Panc1 (cell line): Measurements from ENCODE around the gene SCP2. TPM values are rescaled to one million over a fixed set of nuclear protein-coding genes. Genes with fewer than 3 reads are reported as not detected.

ENCODE experiments used
- ATAC-seq: fragments of 200-7000 bp; cut with Tn5 transposase; 2 replicates; pipeline ENCODE4 v1.9.1; 2020; ENCODE audit warnings: mild to moderate bottlenecking, moderate library complexity
- BruUV-seq: library from RNA; stranded (reverse); fragments of 400-500 nt; replicated peaks from 2 replicates; lab custom pipeline; 2021; lab: Mats Ljungman, UMichigan
- CTCF ChIA-PET: fragments of 300-600 bp; sonication (Branson Sonifier 250); formaldehyde crosslinking; loops from one replicate; lab custom pipeline; 2022; ENCODE audit warnings: antibody characterized with exemption; lab: Charles Lee
- POLR2A ChIA-PET: fragments of 300-600 bp; sonication (Branson Sonifier 250); formaldehyde crosslinking; loops from one replicate; lab custom pipeline; 2022; ENCODE audit warnings: antibody characterized with exemption; lab: Charles Lee
- DNase-seq: peaks from one replicate; pipeline ENCODE4 v3.0.0-alpha.2; 2010; ENCODE audit warnings: low read depth, low spot score
- H3K27ac ChIP-seq: 2 replicates; pipeline ENCODE4 v1.5.1; 2011; ENCODE audit warnings: mild to moderate bottlenecking, low read length, inconsistent platforms
- H3K27me3 ChIP-seq: fragments of 200-500 bp; sonication (Bioruptor generic); 2 replicates; pipeline ENCODE4 v1.6.0; 2014; ENCODE audit warnings: low read length, inconsistent platforms; ENCODE audit not compliant: control insufficient read depth, insufficient read depth
- H3K36me3 ChIP-seq: fragments of 200-500 bp; sonication (Bioruptor generic); 2 replicates; pipeline ENCODE4 v1.5.1; 2014; ENCODE audit warnings: inconsistent platforms, mild to moderate bottlenecking, low read length, moderate library complexity; ENCODE audit not compliant: control insufficient read depth, insufficient read depth
- H3K4me1 ChIP-seq: 2 replicates; pipeline ENCODE4 v1.5.1; 2011; ENCODE audit warnings: inconsistent platforms, mild to moderate bottlenecking, low read length, moderate library complexity; ENCODE audit not compliant: control insufficient read depth, insufficient read depth
- H3K4me3 ChIP-seq, 2 experiments: 2 replicates each; pipeline ENCODE4 v1.5.1; 2011 to 2012; ENCODE audit warnings: low read depth in 2 of 2, low read length in 2 of 2, mild to moderate bottlenecking in 2 of 2, inconsistent platforms in 1 of 2, moderate library complexity in 1 of 2
- H3K9me3 ChIP-seq: fragments of 200-500 bp; sonication (Bioruptor generic); 2 replicates; pipeline ENCODE4 v1.5.1; 2014; ENCODE audit warnings: low read depth, mild to moderate bottlenecking, inconsistent platforms, low read length, moderate library complexity; ENCODE audit not compliant: control insufficient read depth, insufficient read depth
- POLR2AphosphoS5 ChIP-seq: IDR thresholded peaks from 2 replicates; pipeline ENCODE4 v1.6.1; 2012; ENCODE audit warnings: mild to moderate bottlenecking, low read depth, low read length, moderate library complexity
- SIN3A ChIP-seq: IDR thresholded peaks from 2 replicates; pipeline ENCODE4 v1.6.1; 2012; ENCODE audit warnings: low read depth, mild to moderate bottlenecking, low read length, moderate library complexity, borderline replicate concordance; ENCODE audit not compliant: insufficient read depth
- TCF7L2 ChIP-seq: IDR thresholded peaks from 2 replicates; pipeline ENCODE4 v1.6.1; 2011; ENCODE audit warnings: mild to moderate bottlenecking, low read depth, low read length, inconsistent platforms
- in situ Hi-C: cut with HindIII; loops from 2 replicates; pipeline ENCODE4 v1.10.0; 2016; ENCODE audit warnings: low sequenced_read_pairs, low pct_unique_long_range_greater_than_20kb
- intact Hi-C: fragments of 100-400 bp; cut with micrococcal nuclease; formaldehyde crosslinking; loops from one replicate; pipeline ENCODE4 v1.10.0; 2022; ENCODE audit not compliant: unreplicated experiment
- total RNA-seq: library from RNA; stranded (reverse); gene quantifications from one replicate; pipeline ENCODE4 v1.2.1, GENCODE V29; 2021; ENCODE audit not compliant: unreplicated experiment
- TF ChIP-seq, protein P1 (sequence below): fragments of 450-650 bp; IDR thresholded peaks from 2 replicates; pipeline ENCODE4 v1.5.1; 2017; ENCODE audit warnings: mild to moderate bottlenecking
- TF ChIP-seq, protein P2 (sequence below), 2 experiments: IDR thresholded peaks; 2 replicates each; pipeline ENCODE4 v1.6.1; 2011 to 2012; ENCODE audit warnings: low read depth in 2 of 2, control low read depth in 1 of 2, low read length in 1 of 2, mild to moderate bottlenecking in 1 of 2, moderate library complexity in 1 of 2; ENCODE audit not compliant: insufficient read depth in 1 of 2

The SCP2 gene
- total RNA-seq, 1 experiment from 2014 or later = 88.7 TPM

DNA sequence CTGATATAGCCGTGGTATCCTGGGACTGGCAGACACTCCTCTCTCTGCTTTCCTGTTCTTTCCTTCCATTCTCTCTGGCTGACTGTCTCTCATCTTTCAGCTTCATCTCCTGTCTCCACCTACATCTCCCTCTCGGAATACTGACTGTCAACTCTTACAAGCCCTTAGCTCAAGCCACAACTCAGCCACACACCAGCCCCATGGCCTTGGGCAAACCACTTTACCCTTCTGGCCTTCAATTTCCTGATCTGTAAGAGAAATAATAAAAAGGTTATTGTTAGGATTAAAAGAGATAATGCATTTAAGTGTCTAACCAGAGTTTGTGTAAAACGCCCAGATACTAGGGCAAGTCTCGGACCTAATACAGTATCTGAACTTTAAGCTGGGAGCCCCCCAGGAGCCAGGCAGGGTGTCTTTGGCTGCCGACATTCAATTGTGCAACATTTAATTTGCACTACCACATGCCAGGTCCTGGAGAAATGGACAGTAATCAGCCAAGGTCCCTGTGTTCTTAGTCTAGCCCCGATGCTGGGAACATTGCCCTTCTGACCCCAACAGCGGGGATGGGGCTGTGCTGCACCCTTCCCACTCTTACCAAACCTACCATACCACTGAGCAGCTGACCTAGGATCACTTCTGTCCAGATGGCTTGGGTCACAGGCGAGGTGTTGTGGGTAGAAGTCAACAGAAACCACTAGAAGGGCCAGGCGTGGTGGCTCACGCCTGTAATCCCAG is 10.7 kb upstream of the SCP2 start:
- ChIA-PET POLR2A (interaction anchor here (0.5 kb wide), 1 partner anchor 308 kb away, joined by 6 read pairs; no protein-coding TSS in a partner anchor), CTCF (no interaction called here)
- 0 out of 2 replicates have a peak, but pooled peaks cover 2% of the 10 kb centered on the region for H3K4me1 ChIP-seq
- BruUV-seq = no TSS peak
- no peak overlapping the region for H3K4me3 ChIP-seq
- intact Hi-C loops (no loop called here), in situ Hi-C loops (no loop called here)
- no peak for ATAC-seq
- no peaks in the 10 kb centered on the region for H3K36me3 ChIP-seq
- H3K9me3 ChIP-seq = no peaks in the 10 kb centered on the region
- no peaks in the 10 kb centered on the region for H3K27me3 ChIP-seq
- H3K27ac ChIP-seq = peak overlapping the region; percentile 15; the same call in 1 of the 2 replicates
- TF ChIP-seq, protein P1, sequence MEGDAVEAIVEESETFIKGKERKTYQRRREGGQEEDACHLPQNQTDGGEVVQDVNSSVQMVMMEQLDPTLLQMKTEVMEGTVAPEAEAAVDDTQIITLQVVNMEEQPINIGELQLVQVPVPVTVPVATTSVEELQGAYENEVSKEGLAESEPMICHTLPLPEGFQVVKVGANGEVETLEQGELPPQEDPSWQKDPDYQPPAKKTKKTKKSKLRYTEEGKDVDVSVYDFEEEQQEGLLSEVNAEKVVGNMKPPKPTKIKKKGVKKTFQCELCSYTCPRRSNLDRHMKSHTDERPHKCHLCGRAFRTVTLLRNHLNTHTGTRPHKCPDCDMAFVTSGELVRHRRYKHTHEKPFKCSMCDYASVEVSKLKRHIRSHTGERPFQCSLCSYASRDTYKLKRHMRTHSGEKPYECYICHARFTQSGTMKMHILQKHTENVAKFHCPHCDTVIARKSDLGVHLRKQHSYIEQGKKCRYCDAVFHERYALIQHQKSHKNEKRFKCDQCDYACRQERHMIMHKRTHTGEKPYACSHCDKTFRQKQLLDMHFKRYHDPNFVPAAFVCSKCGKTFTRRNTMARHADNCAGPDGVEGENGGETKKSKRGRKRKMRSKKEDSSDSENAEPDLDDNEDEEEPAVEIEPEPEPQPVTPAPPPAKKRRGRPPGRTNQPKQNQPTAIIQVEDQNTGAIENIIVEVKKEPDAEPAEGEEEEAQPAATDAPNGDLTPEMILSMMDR = no peak
- no peak for TF ChIP-seq TCF7L2
- TF ChIP-seq SIN3A = no peak
- TF ChIP-seq, protein P2, sequence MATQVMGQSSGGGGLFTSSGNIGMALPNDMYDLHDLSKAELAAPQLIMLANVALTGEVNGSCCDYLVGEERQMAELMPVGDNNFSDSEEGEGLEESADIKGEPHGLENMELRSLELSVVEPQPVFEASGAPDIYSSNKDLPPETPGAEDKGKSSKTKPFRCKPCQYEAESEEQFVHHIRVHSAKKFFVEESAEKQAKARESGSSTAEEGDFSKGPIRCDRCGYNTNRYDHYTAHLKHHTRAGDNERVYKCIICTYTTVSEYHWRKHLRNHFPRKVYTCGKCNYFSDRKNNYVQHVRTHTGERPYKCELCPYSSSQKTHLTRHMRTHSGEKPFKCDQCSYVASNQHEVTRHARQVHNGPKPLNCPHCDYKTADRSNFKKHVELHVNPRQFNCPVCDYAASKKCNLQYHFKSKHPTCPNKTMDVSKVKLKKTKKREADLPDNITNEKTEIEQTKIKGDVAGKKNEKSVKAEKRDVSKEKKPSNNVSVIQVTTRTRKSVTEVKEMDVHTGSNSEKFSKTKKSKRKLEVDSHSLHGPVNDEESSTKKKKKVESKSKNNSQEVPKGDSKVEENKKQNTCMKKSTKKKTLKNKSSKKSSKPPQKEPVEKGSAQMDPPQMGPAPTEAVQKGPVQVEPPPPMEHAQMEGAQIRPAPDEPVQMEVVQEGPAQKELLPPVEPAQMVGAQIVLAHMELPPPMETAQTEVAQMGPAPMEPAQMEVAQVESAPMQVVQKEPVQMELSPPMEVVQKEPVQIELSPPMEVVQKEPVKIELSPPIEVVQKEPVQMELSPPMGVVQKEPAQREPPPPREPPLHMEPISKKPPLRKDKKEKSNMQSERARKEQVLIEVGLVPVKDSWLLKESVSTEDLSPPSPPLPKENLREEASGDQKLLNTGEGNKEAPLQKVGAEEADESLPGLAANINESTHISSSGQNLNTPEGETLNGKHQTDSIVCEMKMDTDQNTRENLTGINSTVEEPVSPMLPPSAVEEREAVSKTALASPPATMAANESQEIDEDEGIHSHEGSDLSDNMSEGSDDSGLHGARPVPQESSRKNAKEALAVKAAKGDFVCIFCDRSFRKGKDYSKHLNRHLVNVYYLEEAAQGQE (IDR thresholded peaks at IDR 0.05; ENCODE audit: insufficient read depth in 1 of 2, low read depth in 2 of 2, low read length in 1 of 2) = no peak
- no peak for TF ChIP-seq POLR2AphosphoS5
- DNase-seq = no peak

DNA sequence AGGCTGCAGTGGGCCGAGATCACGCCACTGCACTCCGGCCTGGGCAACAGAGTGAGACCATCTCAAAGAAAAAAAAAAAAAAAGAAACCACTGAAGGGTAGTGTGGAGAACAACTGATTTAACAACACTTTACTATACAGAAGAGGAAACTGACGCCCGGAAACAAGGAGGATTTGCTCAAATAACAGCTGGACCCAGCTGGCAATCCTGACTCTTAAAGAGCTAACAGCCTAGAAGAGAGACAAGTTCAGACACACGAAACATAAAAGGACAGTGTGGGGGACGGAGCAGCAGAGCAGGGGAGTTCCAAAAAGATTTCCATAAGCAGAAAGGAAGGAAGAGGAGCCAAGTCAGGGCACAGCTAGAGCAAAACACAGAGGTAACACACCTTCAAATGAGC is 9.9 kb upstream of the SCP2 start:
- ChIA-PET CTCF (interaction anchor here (0.6 kb wide), 1 partner anchor 33 kb away, joined by 3 read pairs; no protein-coding TSS in a partner anchor), POLR2A (interaction anchor here (0.7 kb wide), 1 partner anchor 198 kb away, joined by 5 read pairs; no protein-coding TSS in a partner anchor)
- Histone ChIP-seq H3K27ac (no peak overlapping the region), H3K36me3 (no peaks in the 10 kb centered on the region), H3K9me3 (no peaks in the 10 kb centered on the region), H3K4me1 (0 out of 2 replicates have a peak, but pooled peaks cover 2% of the 10 kb centered on the region), H3K4me3 (no peak overlapping the region), H3K27me3 (no peaks in the 10 kb centered on the region)
- intact Hi-C loops = no loop called here
- in situ Hi-C loops = no loop called here
- ATAC-seq (no peak), DNase-seq (no peak)
- BruUV-seq = no TSS peak
- TF ChIP-seq TCF7L2 = no peak
- TF ChIP-seq, protein P1 = no peak
- TF ChIP-seq POLR2AphosphoS5 = no peak
- no peak for TF ChIP-seq SIN3A
- TF ChIP-seq, protein P2 (IDR thresholded peaks at IDR 0.05; ENCODE audit: insufficient read depth in 1 of 2, low read depth in 2 of 2, low read length in 1 of 2) = no peak
